ENCODE data around the gene KPNB1.

KPNB1 gene

DNA sequence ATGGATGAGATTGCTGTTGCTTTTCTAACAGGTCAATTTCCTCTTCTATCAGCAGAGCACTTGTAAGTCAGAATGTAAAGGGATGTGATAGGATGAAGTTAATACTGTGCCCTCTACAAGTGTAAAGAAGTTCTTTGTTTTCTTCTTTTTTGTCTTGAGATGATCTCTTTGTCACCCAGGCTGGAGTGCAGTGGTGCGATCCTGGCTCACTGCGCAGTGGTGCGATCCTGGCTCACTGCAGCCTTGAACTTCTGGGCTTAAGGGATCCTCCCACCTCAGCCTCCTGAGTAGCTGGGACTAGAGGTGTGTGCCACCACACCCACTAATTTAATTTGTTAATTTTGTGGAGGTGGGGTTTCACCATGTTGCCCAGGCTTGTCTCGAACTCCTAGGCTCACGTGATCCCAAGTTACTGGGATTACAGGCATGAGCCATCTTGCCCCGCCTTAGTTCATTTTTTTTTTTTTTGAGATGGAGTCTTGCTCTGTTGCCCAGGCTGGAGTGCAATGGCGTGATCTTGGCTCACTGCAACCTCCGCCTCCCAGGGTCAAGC, 21.6 kb upstream of the KPNB1 start:
- Histone ChIP-seq H3K4me2 (ENCODE audit: low read depth, low read length, poor library complexity, severe bottlenecking) (no peak overlapping the region), H3K79me2 (ENCODE audit: insufficient read depth, low read length) (no peaks in the 10 kb centered on the region), H3K9me2 (replicated peaks; ENCODE audit: insufficient read depth, low read length) (no peaks in the 10 kb centered on the region), H3K36me3 (ENCODE audit: low read length) (no peaks in the 10 kb centered on the region), H3K9me3 (ENCODE audit: insufficient read depth, low read length) (no peaks in the 10 kb centered on the region), H4K20me1 (ENCODE audit: low read depth, low read length) (no peaks in the 10 kb centered on the region), H2AFZ (ENCODE audit: low read depth, low read length, severe bottlenecking) (no peak overlapping the region), H3F3A (ENCODE audit: insufficient read depth) (no peaks in the 10 kb centered on the region), H3K9ac (ENCODE audit: low read length) (no peak overlapping the region), H3K27ac (ENCODE audit: low read depth, low read length) (no peak overlapping the region), H3K4me3 (ENCODE audit: insufficient read depth, low read length, poor library complexity, severe bottlenecking) (no peak overlapping the region), H3K27me3 (ENCODE audit: low read length) (no peaks in the 10 kb centered on the region)
- TF ChIP-seq, protein P1, sequence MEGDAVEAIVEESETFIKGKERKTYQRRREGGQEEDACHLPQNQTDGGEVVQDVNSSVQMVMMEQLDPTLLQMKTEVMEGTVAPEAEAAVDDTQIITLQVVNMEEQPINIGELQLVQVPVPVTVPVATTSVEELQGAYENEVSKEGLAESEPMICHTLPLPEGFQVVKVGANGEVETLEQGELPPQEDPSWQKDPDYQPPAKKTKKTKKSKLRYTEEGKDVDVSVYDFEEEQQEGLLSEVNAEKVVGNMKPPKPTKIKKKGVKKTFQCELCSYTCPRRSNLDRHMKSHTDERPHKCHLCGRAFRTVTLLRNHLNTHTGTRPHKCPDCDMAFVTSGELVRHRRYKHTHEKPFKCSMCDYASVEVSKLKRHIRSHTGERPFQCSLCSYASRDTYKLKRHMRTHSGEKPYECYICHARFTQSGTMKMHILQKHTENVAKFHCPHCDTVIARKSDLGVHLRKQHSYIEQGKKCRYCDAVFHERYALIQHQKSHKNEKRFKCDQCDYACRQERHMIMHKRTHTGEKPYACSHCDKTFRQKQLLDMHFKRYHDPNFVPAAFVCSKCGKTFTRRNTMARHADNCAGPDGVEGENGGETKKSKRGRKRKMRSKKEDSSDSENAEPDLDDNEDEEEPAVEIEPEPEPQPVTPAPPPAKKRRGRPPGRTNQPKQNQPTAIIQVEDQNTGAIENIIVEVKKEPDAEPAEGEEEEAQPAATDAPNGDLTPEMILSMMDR (IDR thresholded peaks at IDR 0.05; ENCODE audit: insufficient read depth, low read length, poor library complexity, severe bottlenecking): no peak
- TF ChIP-seq EZH2phosphoT487 (conservative IDR thresholded peaks at IDR 0.05; ENCODE audit: low read length): no peak

DNA sequence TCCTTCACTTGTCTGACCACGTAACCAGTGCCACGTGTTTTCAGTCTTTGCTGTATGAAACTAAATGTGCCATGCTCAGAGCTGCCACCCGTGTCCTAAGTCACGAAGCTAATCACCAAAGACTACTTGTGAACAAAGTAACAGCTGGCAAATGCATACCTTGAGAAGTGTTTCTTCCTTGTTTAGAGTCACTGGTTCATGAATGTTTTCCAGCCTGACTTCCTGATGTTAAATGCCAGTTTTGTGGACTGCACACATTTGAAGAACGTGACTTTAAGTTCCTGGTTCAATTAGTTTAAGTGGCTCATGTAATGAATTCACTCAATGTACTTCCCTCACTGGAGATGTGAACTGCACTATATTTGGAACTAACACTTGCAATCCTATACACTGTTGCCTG, 19.9 kb upstream of the KPNB1 start:
- H3K27me3 ChIP-seq (ENCODE audit: low read length): no peaks in the 10 kb centered on the region
- no peak overlapping the region for H3K4me3 ChIP-seq (ENCODE audit: insufficient read depth, low read length, poor library complexity, severe bottlenecking)
- H3K9ac ChIP-seq (ENCODE audit: low read length): no peak overlapping the region
- H3F3A ChIP-seq (ENCODE audit: insufficient read depth): no peaks in the 10 kb centered on the region
- H3K36me3 ChIP-seq (ENCODE audit: low read length): no peaks in the 10 kb centered on the region
- TF ChIP-seq EZH2phosphoT487 (conservative IDR thresholded peaks at IDR 0.05; ENCODE audit: low read length): no peak
- TF ChIP-seq, protein P1 (IDR thresholded peaks at IDR 0.05; ENCODE audit: insufficient read depth, low read length, poor library complexity, severe bottlenecking): no peak
- no peak overlapping the region for H3K27ac ChIP-seq (ENCODE audit: low read depth, low read length)
- H3K9me3 ChIP-seq (ENCODE audit: insufficient read depth, low read length): no peaks in the 10 kb centered on the region
- H4K20me1 ChIP-seq (ENCODE audit: low read depth, low read length): no peaks in the 10 kb centered on the region
- no peaks in the 10 kb centered on the region for H3K9me2 ChIP-seq (replicated peaks; ENCODE audit: insufficient read depth, low read length)
- no peaks in the 10 kb centered on the region for H3K79me2 ChIP-seq (ENCODE audit: insufficient read depth, low read length)
- no peak overlapping the region for H3K4me2 ChIP-seq (ENCODE audit: low read depth, low read length, poor library complexity, severe bottlenecking)
- no peak overlapping the region for H2AFZ ChIP-seq (ENCODE audit: low read depth, low read length, severe bottlenecking)

DNA sequence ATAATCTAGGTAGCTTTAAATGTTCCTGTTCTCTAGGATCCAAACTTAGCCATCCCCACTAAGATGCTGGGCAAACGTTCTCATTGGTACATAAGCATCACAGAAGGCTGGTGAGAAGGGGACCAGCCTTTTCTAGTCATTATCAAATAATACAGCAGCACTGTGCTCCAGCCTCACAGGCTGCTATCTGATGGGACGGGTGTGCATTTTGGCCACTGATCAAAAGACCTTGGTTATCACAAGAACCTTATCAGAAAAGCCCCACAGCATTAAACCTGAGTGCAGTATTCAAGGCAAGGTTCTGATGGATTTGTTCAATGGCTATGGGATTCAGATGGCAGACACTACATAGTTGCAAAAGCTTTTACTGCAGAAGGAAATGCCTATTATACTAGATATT, 19.1 kb upstream of the KPNB1 start:
- Histone ChIP-seq H3K27me3 (ENCODE audit: low read length) (no peaks in the 10 kb centered on the region), H2AFZ (ENCODE audit: low read depth, low read length, severe bottlenecking) (no peak overlapping the region), H3K27ac (ENCODE audit: low read depth, low read length) (no peak overlapping the region), H3K4me3 (ENCODE audit: insufficient read depth, low read length, poor library complexity, severe bottlenecking) (no peak overlapping the region), H3K4me2 (ENCODE audit: low read depth, low read length, poor library complexity, severe bottlenecking) (no peak overlapping the region), H3F3A (ENCODE audit: insufficient read depth) (no peaks in the 10 kb centered on the region), H3K79me2 (ENCODE audit: insufficient read depth, low read length) (no peaks in the 10 kb centered on the region), H3K9me3 (ENCODE audit: insufficient read depth, low read length) (no peaks in the 10 kb centered on the region), H4K20me1 (ENCODE audit: low read depth, low read length) (no peaks in the 10 kb centered on the region), H3K9me2 (replicated peaks; ENCODE audit: insufficient read depth, low read length) (no peaks in the 10 kb centered on the region), H3K36me3 (ENCODE audit: low read length) (no peaks in the 10 kb centered on the region), H3K9ac (ENCODE audit: low read length) (no peak overlapping the region)
- TF ChIP-seq EZH2phosphoT487 (conservative IDR thresholded peaks at IDR 0.05; ENCODE audit: low read length): no peak
- TF ChIP-seq, protein P1 (IDR thresholded peaks at IDR 0.05; ENCODE audit: insufficient read depth, low read length, poor library complexity, severe bottlenecking): no peak

All from SU-DHL-6 (cell line).